ENCODE measurements around the gene PCDHGA10. TPM values are rescaled to one million over a fixed set of nuclear protein-coding genes. Genes with fewer than 3 reads are reported as not detected.
"Not testable (repeated sequence)": the region's sequence is repeated elsewhere in the genome, so short reads cannot be mapped to it uniquely, and the experiment has no call there.

PCDHGA10 gene
- 0.69 TPM for polyA plus RNA-seq (2012; ENCODE audit: low read depth, missing spikeins)

- peak; percentile 61 for FAIRE-seq
- TF ChIP-seq POU2F2 (IDR thresholded peaks at IDR 0.05; ENCODE audit: low read depth, low read length) (no peak), SPI1 (IDR thresholded peaks at IDR 0.05; ENCODE audit: low read depth, low read length) (no peak), TAF1 (IDR thresholded peaks at IDR 0.05; ENCODE audit: low read depth, low read length) (no peak), POLR2AphosphoS5 (IDR thresholded peaks at IDR 0.05; ENCODE audit: low read depth, low read length) (no peak), POLR2A (IDR thresholded peaks at IDR 0.05; ENCODE audit: low read depth, low read length) (no peak), PAX5 (IDR thresholded peaks at IDR 0.05; ENCODE audit: insufficient read depth, low read length, severe bottlenecking) (no peak)
- peak; percentile 70 for DNase-seq (ENCODE audit: insufficient read length, low spot score)
Measured at GRCh38 chr5:141412854-141413539, at the start of gene PCDHGA10. Gene PCDHGA10, plus strand, starts transcription at chr5:141412987. Its CDS starts 189 bp downstream, at chr5:141413176.

GRCh38 chr5:141363952-141364660 is 48.7 kb upstream of the PCDHGA10 start, which contains the start of gene PCDHGA5:
Gene PCDHGA5, plus strand, starts transcription at chr5:141364162. Its CDS starts 169 bp downstream, at chr5:141364331.
- no peak for DNase-seq (ENCODE audit: insufficient read length, low spot score)
- no peak for TF ChIP-seq PAX5 (IDR thresholded peaks at IDR 0.05; ENCODE audit: insufficient read depth, low read length, severe bottlenecking)
- no peak for TF ChIP-seq POLR2A (IDR thresholded peaks at IDR 0.05; ENCODE audit: low read depth, low read length)
- TF ChIP-seq SPI1 (IDR thresholded peaks at IDR 0.05; ENCODE audit: low read depth, low read length), result no peak
- TF ChIP-seq POU2F2 (IDR thresholded peaks at IDR 0.05; ENCODE audit: low read depth, low read length), result no peak
- no peak for TF ChIP-seq TAF1 (IDR thresholded peaks at IDR 0.05; ENCODE audit: low read depth, low read length)
- no peak for TF ChIP-seq POLR2AphosphoS5 (IDR thresholded peaks at IDR 0.05; ENCODE audit: low read depth, low read length)
- FAIRE-seq, result no peak

GRCh38 chr5:141366016-141366896 is 46.5 kb upstream of the PCDHGA10 start:
- FAIRE-seq (no peak), DNase-seq (ENCODE audit: insufficient read length, low spot score) (no peak)
- no peak for TF ChIP-seq SPI1 (IDR thresholded peaks at IDR 0.05; ENCODE audit: low read depth, low read length)
- no peak for TF ChIP-seq POLR2A (IDR thresholded peaks at IDR 0.05; ENCODE audit: low read depth, low read length)
- TF ChIP-seq POLR2AphosphoS5 (IDR thresholded peaks at IDR 0.05; ENCODE audit: low read depth, low read length), result no peak

- FAIRE-seq (peak; percentile 5), DNase-seq (ENCODE audit: insufficient read length, low spot score) (peak; percentile 43)
- TF ChIP-seq POU2F2 (IDR thresholded peaks at IDR 0.05; ENCODE audit: low read depth, low read length) (no peak), PAX5 (IDR thresholded peaks at IDR 0.05; ENCODE audit: insufficient read depth, low read length, severe bottlenecking) (no peak), POLR2A (IDR thresholded peaks at IDR 0.05; ENCODE audit: low read depth, low read length) (no peak), TAF1 (IDR thresholded peaks at IDR 0.05; ENCODE audit: low read depth, low read length) (no peak), SPI1 (IDR thresholded peaks at IDR 0.05; ENCODE audit: low read depth, low read length) (no peak), POLR2AphosphoS5 (IDR thresholded peaks at IDR 0.05; ENCODE audit: low read depth, low read length) (no peak)
Measured at GRCh38 chr5:141369994-141370848, 42.6 kb upstream of the PCDHGA10 start, which contains the start of gene PCDHGB3. Gene PCDHGB3, plus strand, starts transcription at chr5:141370242. Its CDS starts 153 bp downstream, at chr5:141370395.

GRCh38 chr5:141371572-141372475 is 41.0 kb upstream of the PCDHGA10 start:
- no peak for DNase-seq (ENCODE audit: insufficient read length, low spot score)
- TF ChIP-seq SPI1 (IDR thresholded peaks at IDR 0.05; ENCODE audit: low read depth, low read length) (no peak), TAF1 (IDR thresholded peaks at IDR 0.05; ENCODE audit: low read depth, low read length) (no peak), PAX5 (IDR thresholded peaks at IDR 0.05; ENCODE audit: insufficient read depth, low read length, severe bottlenecking) (no peak), POLR2A (IDR thresholded peaks at IDR 0.05; ENCODE audit: low read depth, low read length) (no peak), POU2F2 (IDR thresholded peaks at IDR 0.05; ENCODE audit: low read depth, low read length) (no peak), POLR2AphosphoS5 (IDR thresholded peaks at IDR 0.05; ENCODE audit: low read depth, low read length) (no peak)
- FAIRE-seq, result no peak

GRCh38 chr5:141373673-141374317 is 39.0 kb upstream of the PCDHGA10 start, which contains the start of gene PCDHGA6:
Gene PCDHGA6, plus strand, starts transcription at chr5:141373891. Its CDS starts 193 bp downstream, at chr5:141374084.
- FAIRE-seq, result no peak
- TF ChIP-seq SPI1 (IDR thresholded peaks at IDR 0.05; ENCODE audit: low read depth, low read length) (no peak), POLR2AphosphoS5 (IDR thresholded peaks at IDR 0.05; ENCODE audit: low read depth, low read length) (no peak), TAF1 (IDR thresholded peaks at IDR 0.05; ENCODE audit: low read depth, low read length) (no peak), POU2F2 (IDR thresholded peaks at IDR 0.05; ENCODE audit: low read depth, low read length) (no peak), PAX5 (IDR thresholded peaks at IDR 0.05; ENCODE audit: insufficient read depth, low read length, severe bottlenecking) (no peak), POLR2A (IDR thresholded peaks at IDR 0.05; ENCODE audit: low read depth, low read length) (no peak)
- DNase-seq (ENCODE audit: insufficient read length, low spot score), result no peak

GRCh38 chr5:141374627-141375026 is 38.2 kb upstream of the PCDHGA10 start:
- DNase-seq (ENCODE audit: insufficient read length, low spot score), result no peak
- FAIRE-seq, result no peak
- TF ChIP-seq SPI1 (IDR thresholded peaks at IDR 0.05; ENCODE audit: low read depth, low read length), result no peak
- no peak for TF ChIP-seq POLR2AphosphoS5 (IDR thresholded peaks at IDR 0.05; ENCODE audit: low read depth, low read length)
- TF ChIP-seq POLR2A (IDR thresholded peaks at IDR 0.05; ENCODE audit: low read depth, low read length), result no peak
- TF ChIP-seq POU2F2 (IDR thresholded peaks at IDR 0.05; ENCODE audit: low read depth, low read length), result no peak
- no peak for TF ChIP-seq TAF1 (IDR thresholded peaks at IDR 0.05; ENCODE audit: low read depth, low read length)
- TF ChIP-seq PAX5 (IDR thresholded peaks at IDR 0.05; ENCODE audit: insufficient read depth, low read length, severe bottlenecking), result no peak

- not testable (repeated sequence) for FAIRE-seq; DNase-seq (ENCODE audit: insufficient read length, low spot score)
Measured at GRCh38 chr5:141375444-141376155, 37.2 kb upstream of the PCDHGA10 start.
